HepG2 (cell line): Measurements from ENCODE around the gene ZBTB21. TPM values are rescaled to one million over a fixed set of nuclear protein-coding genes. Genes with fewer than 3 reads are reported as not detected.

Experiments
- ATAC-seq: fragments of 200-7000 bp; cut with Tn5 transposase; 3 replicates; pipeline ENCODE4 v1.9.1; 2020; ENCODE audit warnings: mild to moderate bottlenecking, moderate library complexity
- BruUV-seq: library from RNA; stranded (reverse); fragments of 400-500 nt; replicated peaks from 2 replicates; lab custom pipeline; 2021; lab: Mats Ljungman, UMichigan
- CTCF ChIA-PET: fragments of 300-600 bp; formaldehyde crosslinking; extraction: SDS; loops from one replicate; lab custom pipeline; 2021; ENCODE audit warnings: low total read pairs, inconsistent platforms, low intra/inter-chr PET ratio; lab: Yijun Ruan, JAX
- POLR2A ChIA-PET: fragments of 350-600 bp; sonication (Branson Sonifier 250); formaldehyde crosslinking; loops from one replicate; lab custom pipeline; 2020; ENCODE audit warnings: antibody characterized with exemption, inconsistent platforms; lab: Yijun Ruan, JAX
- DNase-seq: peaks from one replicate; pipeline ENCODE4 v3.0.0-alpha.2; 2015; ENCODE audit warnings: low spot score
- FAIRE-seq: peaks from 3 replicates; lab custom pipeline; 2011; peaks lifted over from hg19 to GRCh38; lab: Jason Lieb, UNC
- H2AFZ ChIP-seq: one replicate; pipeline ENCODE4 v1.6.1; 2011; ENCODE audit warnings: low read length, inconsistent platforms
- H3K27ac ChIP-seq: fragments of 300-600 bp; 3 replicates; pipeline ENCODE4 v1.8.0; 2011; ENCODE audit warnings: mixed run types, mild to moderate bottlenecking, mixed read lengths, low read length, inconsistent platforms; ENCODE audit not compliant: insufficient read depth; ENCODE audit errors: extremely low read length
- H3K27me3 ChIP-seq, 2 experiments: fragments of 200-600 bp in 1 of 2; 2 replicates in 1 of 2; 3 replicates in 1 of 2; pipeline versions ENCODE4 v1.6.0 to v1.8.0; 2011; ENCODE audit warnings: low read length in 2 of 2, mild to moderate bottlenecking in 2 of 2, moderate library complexity in 2 of 2, inconsistent platforms in 1 of 2; ENCODE audit not compliant: insufficient read depth in 2 of 2, control insufficient read depth in 1 of 2
- H3K36me3 ChIP-seq, 2 experiments: fragments of 200-600 bp in 1 of 2; replicated peaks in 1 of 2; 2 replicates in 1 of 2; 3 replicates in 1 of 2; pipeline versions ENCODE4 v1.5.1 to v1.8.0; 2011; ENCODE audit warnings: low read length in 2 of 2, inconsistent platforms in 1 of 2; ENCODE audit not compliant: insufficient read depth in 2 of 2, control insufficient read depth in 1 of 2
- H3K4me1 ChIP-seq: 2 replicates; pipeline ENCODE4 v1.5.1; 2012; ENCODE audit warnings: low read length, inconsistent platforms; ENCODE audit not compliant: insufficient read depth
- H3K4me2 ChIP-seq: 2 replicates; pipeline ENCODE4 v1.6.0; 2011; ENCODE audit warnings: low read depth, low read length, inconsistent platforms
- H3K4me3 ChIP-seq, 3 experiments: fragments of 200-600 bp in 1 of 3; sonication (generic), shearing (Covaris generic) in 1 of 3; replicated peaks in 1 of 3; 2 replicates each; pipeline ENCODE4 v1.5.1; 2011 to 2016; ENCODE audit warnings: low read length in 3 of 3, inconsistent platforms in 2 of 3, low read depth in 2 of 3, mild to moderate bottlenecking in 2 of 3, control low read depth in 1 of 3, mixed read lengths in 1 of 3; ENCODE audit not compliant: insufficient read depth in 1 of 3
- H3K79me2 ChIP-seq: one replicate; pipeline ENCODE4 v1.6.1; 2011; ENCODE audit warnings: low read length, inconsistent platforms; ENCODE audit not compliant: insufficient read depth
- H3K9ac ChIP-seq: 2 replicates; pipeline ENCODE4 v1.6.0; 2011; ENCODE audit warnings: mild to moderate bottlenecking, low read depth, low read length, inconsistent platforms; ENCODE audit not compliant: insufficient read depth
- H3K9me3 ChIP-seq: 2 replicates; pipeline ENCODE4 v1.5.1; 2012; ENCODE audit warnings: mild to moderate bottlenecking, low read length
- H4K20me1 ChIP-seq: 2 replicates; pipeline ENCODE4 v1.6.0; 2011; ENCODE audit warnings: inconsistent platforms, mild to moderate bottlenecking, low read length, moderate library complexity; ENCODE audit not compliant: insufficient read depth
- BCL6 ChIP-seq: IDR thresholded peaks from 2 replicates; pipeline ENCODE4 v1.6.1; 2016; ENCODE audit warnings: missing genetic modification reagents, missing compliant biosample characterization
- FOXJ3 ChIP-seq: sonication (generic); formaldehyde crosslinking; IDR thresholded peaks from 2 replicates; pipeline ENCODE4 v1.4.0; 2020; ENCODE audit warnings: missing genetic modification reagents, mild to moderate bottlenecking, borderline replicate concordance
- HMG20B ChIP-seq: conservative IDR thresholded peaks from 2 replicates; pipeline ENCODE4 v1.6.1; 2016; ENCODE audit warnings: missing genetic modification reagents, missing compliant biosample characterization
- MYC ChIP-seq: sonication (generic); formaldehyde crosslinking; IDR thresholded peaks from 2 replicates; pipeline ENCODE4 v1.9.0; 2021; ENCODE audit warnings: missing genetic modification reagents, borderline replicate concordance
- RERE ChIP-seq: IDR thresholded peaks from 2 replicates; pipeline ENCODE4 v1.6.1; 2016; ENCODE audit warnings: low read depth, missing genetic modification reagents, missing compliant biosample characterization
- SOX13 ChIP-seq, 3 experiments: fragments of 450-650 bp in 1 of 3; sonication (generic) in 1 of 3; formaldehyde crosslinking in 1 of 3; IDR thresholded peaks in 2 of 3; conservative IDR thresholded peaks in 1 of 3; 2 replicates each; pipeline versions ENCODE4 v1.5.0 to v1.6.1; 2016 to 2020; ENCODE audit warnings: antibody characterized with exemption in 1 of 3, mild to moderate bottlenecking in 1 of 3, missing compliant biosample characterization in 1 of 3, missing genetic modification reagents in 1 of 3, moderate library complexity in 1 of 3
- ZC3H13 ChIP-seq: sonication (generic); formaldehyde crosslinking; IDR thresholded peaks from 2 replicates; pipeline ENCODE4 v1.8.1; 2023; ENCODE audit warnings: mild to moderate bottlenecking, missing genetic modification reagents, moderate library complexity
- ZNF546 ChIP-seq: sonication (generic); formaldehyde crosslinking; conservative IDR thresholded peaks from 2 replicates; pipeline ENCODE4 v1.8.1; 2023; ENCODE audit warnings: mild to moderate bottlenecking, missing genetic modification reagents
- ZNF619 ChIP-seq: sonication (generic); formaldehyde crosslinking; IDR thresholded peaks from 2 replicates; pipeline ENCODE4 v1.4.0; 2020; ENCODE audit warnings: mild to moderate bottlenecking, missing genetic modification reagents
- ZNF775 ChIP-seq: sonication (generic); formaldehyde crosslinking; IDR thresholded peaks from 2 replicates; pipeline ENCODE4 v1.4.0; 2020; ENCODE audit warnings: missing genetic modification reagents, mild to moderate bottlenecking, moderate library complexity, borderline replicate concordance
- WGBS: methylation state at CpG from one replicate; pipeline ENCODE4 v1.1.6; 2017; ENCODE audit warnings: low lambda C conversion rate; 5-methylcytosine and 5-hydroxymethylcytosine counted together
- in situ Hi-C: cut with HindIII; loops from 2 replicates; pipeline ENCODE4 v1.10.0; 2017; ENCODE audit warnings: low pct_unique_long_range_greater_than_20kb; ENCODE audit not compliant: extremely low pct_ligation_motif_present
- intact Hi-C: fragments of 100-400 bp; cut with micrococcal nuclease; formaldehyde crosslinking; loops from one replicate; pipeline ENCODE4 v1.10.0; 2022; ENCODE audit not compliant: unreplicated experiment
- polyA plus RNA-seq, 8 experiments: library from polyadenylated mRNA; depleted of rRNA in 3 of 8; stranded (reverse) in 7 of 8; unstranded in 1 of 8; fragments of >200 nt; fragmentation: Illumina TruSeq in 4 of 8; extraction: Trizol in 4 of 8; gene quantifications; 2 replicates each; pipeline versions ENCODE4 v1.2.1 to v1.2.3, GENCODE V29; 2011 to 2016; ENCODE audit warnings: low read depth in 4 of 8, missing spikeins in 1 of 8, mixed read lengths in 1 of 8; ENCODE audit not compliant: insufficient read depth in 1 of 8
- total RNA-seq, 5 experiments: library from RNA; depleted of rRNA; stranded (reverse); fragments of >200 nt; fragmentation: Illumina TruSeq; extraction: Trizol; gene quantifications; 2 replicates each; pipeline ENCODE4 v1.2.3, GENCODE V29; 2016; ENCODE audit warnings: low read depth in 1 of 5
- TF ChIP-seq, protein P1 (sequence below): fragments of 450-650 bp; IDR thresholded peaks from 2 replicates; pipeline ENCODE4 v1.6.1; 2017; ENCODE audit warnings: mild to moderate bottlenecking
- TF ChIP-seq, protein P2 (sequence below): sonication (generic); formaldehyde crosslinking; IDR thresholded peaks from 2 replicates; pipeline ENCODE4 v1.4.0; 2020; ENCODE audit warnings: mild to moderate bottlenecking, missing genetic modification reagents

The ZBTB21 gene
- total and polyA plus RNA-seq, 2 of the 13 experiments (the other 11 are each of a cell fraction or from before 2014, with no cell fraction given) = 4.5 to 6.1 TPM

GRCh38 chr21:42042651-42043050 is 32.5 kb upstream of the ZBTB21 start:
- DNase-seq = no peak
- no peak for ATAC-seq
- no peak overlapping the region for H2AFZ ChIP-seq
- no TSS peak for BruUV-seq
- intact Hi-C loops (no loop called here), in situ Hi-C loops (no loop called here)
- no peaks in the 10 kb centered on the region for H3K79me2 ChIP-seq
- peaks cover 3 to 35% of the 10 kb centered on the region in 2 experiments; a peak in 3 of 5 replicates for H3K27me3 ChIP-seq
- H3K9me3 ChIP-seq = no peaks in the 10 kb centered on the region
- no peak overlapping the region for H3K4me3 ChIP-seq
- POLR2A ChIA-PET = no interaction called here
- H3K36me3 ChIP-seq = no peaks in the 10 kb centered on the region
- CTCF ChIA-PET = no interaction called here
- peaks cover 33% of the 10 kb centered on the region for H3K4me1 ChIP-seq
- no peak overlapping the region for H3K4me2 ChIP-seq
- no peak overlapping the region for H3K9ac ChIP-seq
- WGBS = 31% methylated on average over 9 of the region's 9 CpGs
- H4K20me1 ChIP-seq = no peaks in the 10 kb centered on the region
- no peak overlapping the region for H3K27ac ChIP-seq
- no peak for FAIRE-seq
- TF ChIP-seq ZC3H13 (CRISPR knock-in tag) (no peak), ZNF619 (no peak), MYC (CRISPR knock-in tag) (no peak), RERE (no peak), SOX13 (IDR thresholded peaks at IDR 0.05) (no peak), SOX13 (CRISPR knock-in tag; conservative IDR thresholded peaks at IDR 0.05 in 1 of 2, IDR thresholded peaks at IDR 0.05 in 1 of 2) (no peak), FOXJ3 (CRISPR knock-in tag) (no peak), BCL6 (no peak), ZNF546 (CRISPR knock-in tag) (no peak), ZNF775 (CRISPR knock-in tag) (no peak), HMG20B (CRISPR knock-in tag) (no peak)
- TF ChIP-seq, protein P1, sequence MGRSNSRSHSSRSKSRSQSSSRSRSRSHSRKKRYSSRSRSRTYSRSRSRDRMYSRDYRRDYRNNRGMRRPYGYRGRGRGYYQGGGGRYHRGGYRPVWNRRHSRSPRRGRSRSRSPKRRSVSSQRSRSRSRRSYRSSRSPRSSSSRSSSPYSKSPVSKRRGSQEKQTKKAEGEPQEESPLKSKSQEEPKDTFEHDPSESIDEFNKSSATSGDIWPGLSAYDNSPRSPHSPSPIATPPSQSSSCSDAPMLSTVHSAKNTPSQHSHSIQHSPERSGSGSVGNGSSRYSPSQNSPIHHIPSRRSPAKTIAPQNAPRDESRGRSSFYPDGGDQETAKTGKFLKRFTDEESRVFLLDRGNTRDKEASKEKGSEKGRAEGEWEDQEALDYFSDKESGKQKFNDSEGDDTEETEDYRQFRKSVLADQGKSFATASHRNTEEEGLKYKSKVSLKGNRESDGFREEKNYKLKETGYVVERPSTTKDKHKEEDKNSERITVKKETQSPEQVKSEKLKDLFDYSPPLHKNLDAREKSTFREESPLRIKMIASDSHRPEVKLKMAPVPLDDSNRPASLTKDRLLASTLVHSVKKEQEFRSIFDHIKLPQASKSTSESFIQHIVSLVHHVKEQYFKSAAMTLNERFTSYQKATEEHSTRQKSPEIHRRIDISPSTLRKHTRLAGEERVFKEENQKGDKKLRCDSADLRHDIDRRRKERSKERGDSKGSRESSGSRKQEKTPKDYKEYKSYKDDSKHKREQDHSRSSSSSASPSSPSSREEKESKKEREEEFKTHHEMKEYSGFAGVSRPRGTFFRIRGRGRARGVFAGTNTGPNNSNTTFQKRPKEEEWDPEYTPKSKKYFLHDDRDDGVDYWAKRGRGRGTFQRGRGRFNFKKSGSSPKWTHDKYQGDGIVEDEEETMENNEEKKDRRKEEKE = no peak
- TF ChIP-seq, protein P2, sequence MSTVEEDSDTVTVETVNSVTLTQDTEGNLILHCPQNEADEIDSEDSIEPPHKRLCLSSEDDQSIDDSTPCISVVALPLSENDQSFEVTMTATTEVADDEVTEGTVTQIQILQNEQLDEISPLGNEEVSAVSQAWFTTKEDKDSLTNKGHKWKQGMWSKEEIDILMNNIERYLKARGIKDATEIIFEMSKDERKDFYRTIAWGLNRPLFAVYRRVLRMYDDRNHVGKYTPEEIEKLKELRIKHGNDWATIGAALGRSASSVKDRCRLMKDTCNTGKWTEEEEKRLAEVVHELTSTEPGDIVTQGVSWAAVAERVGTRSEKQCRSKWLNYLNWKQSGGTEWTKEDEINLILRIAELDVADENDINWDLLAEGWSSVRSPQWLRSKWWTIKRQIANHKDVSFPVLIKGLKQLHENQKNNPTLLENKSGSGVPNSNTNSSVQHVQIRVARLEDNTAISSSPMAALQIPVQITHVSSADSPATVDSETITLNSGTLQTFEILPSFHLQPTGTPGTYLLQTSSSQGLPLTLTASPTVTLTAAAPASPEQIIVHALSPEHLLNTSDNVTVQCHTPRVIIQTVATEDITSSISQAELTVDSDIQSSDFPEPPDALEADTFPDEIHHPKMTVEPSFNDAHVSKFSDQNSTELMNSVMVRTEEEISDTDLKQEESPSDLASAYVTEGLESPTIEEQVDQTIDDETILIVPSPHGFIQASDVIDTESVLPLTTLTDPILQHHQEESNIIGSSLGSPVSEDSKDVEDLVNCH (CRISPR knock-in tag) = no peak
